22Rv1 (cell line): ENCODE data around the gene PATJ.

ENCODE experiments used
- ZFX ChIP-seq: fragments of 450-650 bp; IDR thresholded peaks from 2 replicates; pipeline ENCODE4 v1.6.1; 2017; ENCODE audit warnings: antibody characterized with exemption, borderline replicate concordance
- TF ChIP-seq, protein P1 (sequence below): fragments of 450-650 bp; IDR thresholded peaks from 2 replicates; pipeline ENCODE4 v1.5.1; 2017; ENCODE audit warnings: mild to moderate bottlenecking

GRCh38 chr1:62196086-62196690 lies 453.9 kb downstream of the PATJ start:
- TF ChIP-seq, protein P1, sequence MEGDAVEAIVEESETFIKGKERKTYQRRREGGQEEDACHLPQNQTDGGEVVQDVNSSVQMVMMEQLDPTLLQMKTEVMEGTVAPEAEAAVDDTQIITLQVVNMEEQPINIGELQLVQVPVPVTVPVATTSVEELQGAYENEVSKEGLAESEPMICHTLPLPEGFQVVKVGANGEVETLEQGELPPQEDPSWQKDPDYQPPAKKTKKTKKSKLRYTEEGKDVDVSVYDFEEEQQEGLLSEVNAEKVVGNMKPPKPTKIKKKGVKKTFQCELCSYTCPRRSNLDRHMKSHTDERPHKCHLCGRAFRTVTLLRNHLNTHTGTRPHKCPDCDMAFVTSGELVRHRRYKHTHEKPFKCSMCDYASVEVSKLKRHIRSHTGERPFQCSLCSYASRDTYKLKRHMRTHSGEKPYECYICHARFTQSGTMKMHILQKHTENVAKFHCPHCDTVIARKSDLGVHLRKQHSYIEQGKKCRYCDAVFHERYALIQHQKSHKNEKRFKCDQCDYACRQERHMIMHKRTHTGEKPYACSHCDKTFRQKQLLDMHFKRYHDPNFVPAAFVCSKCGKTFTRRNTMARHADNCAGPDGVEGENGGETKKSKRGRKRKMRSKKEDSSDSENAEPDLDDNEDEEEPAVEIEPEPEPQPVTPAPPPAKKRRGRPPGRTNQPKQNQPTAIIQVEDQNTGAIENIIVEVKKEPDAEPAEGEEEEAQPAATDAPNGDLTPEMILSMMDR: no peak
- TF ChIP-seq ZFX: no peak
